SK-N-SH (cell line): ENCODE results near the gene CREG1. TPM values are rescaled to one million over a fixed set of nuclear protein-coding genes. Genes with fewer than 3 reads are reported as not detected.

ENCODE experiments used
- CTCF ChIA-PET: fragments of 300-600, 350-600 bp; formaldehyde crosslinking; extraction: SDS; loops from one replicate; lab custom pipeline; 2021; lab: Yijun Ruan, JAX
- POLR2A ChIA-PET: fragments of 350-600 bp; sonication (Branson Sonifier 250); formaldehyde crosslinking; extraction: SDS; loops from one replicate; lab custom pipeline; 2020; ENCODE audit warnings: antibody characterized with exemption, inconsistent platforms; lab: Yijun Ruan, JAX
- DNase-seq: peaks from one replicate; pipeline ENCODE4 v3.0.0; 2012
- H2AFZ ChIP-seq: fragments of 200-600 bp; sonication (generic); 2 replicates; pipeline ENCODE4 v1.8.1; 2016; ENCODE audit warnings: antibody characterized with exemption, mild to moderate bottlenecking, low read depth
- H3F3A ChIP-seq: fragments of 200-600 bp; sonication (generic); replicated peaks from 2 replicates; pipeline ENCODE3; 2016; ENCODE audit warnings: antibody characterized with exemption, mild to moderate bottlenecking; ENCODE audit not compliant: insufficient read depth
- H3K27ac ChIP-seq, 2 experiments: fragments of 200-500 bp in 1 of 2; fragments of 200-600 bp in 1 of 2; sonication (Bioruptor generic) in 1 of 2; sonication (generic), shearing (Covaris generic) in 1 of 2; 2 replicates each; pipeline versions ENCODE4 v1.5.1 to v1.6.1; 2014 to 2016; ENCODE audit warnings: low read depth in 2 of 2, inconsistent platforms in 1 of 2, low read length in 1 of 2, mild to moderate bottlenecking in 1 of 2, mixed read lengths in 1 of 2
- H3K27me3 ChIP-seq: fragments of 200-600 bp; sonication (generic), shearing (Covaris generic); 2 replicates; pipeline ENCODE4 v1.6.1; 2016; ENCODE audit warnings: mixed run types; ENCODE audit not compliant: insufficient read depth
- H3K36me3 ChIP-seq, 2 experiments: fragments of 200-500 bp in 1 of 2; fragments of 200-600 bp in 1 of 2; sonication (Bioruptor generic) in 1 of 2; sonication (generic) in 1 of 2; replicated peaks in 1 of 2; 2 replicates each; pipeline versions ENCODE3 to v1.5.1; 2014 to 2016; ENCODE audit warnings: low read length in 1 of 2, mild to moderate bottlenecking in 1 of 2; ENCODE audit not compliant: insufficient read depth in 2 of 2, control insufficient read depth in 1 of 2
- H3K4me1 ChIP-seq, 2 experiments: fragments of 200-500 bp in 1 of 2; fragments of 200-600 bp in 1 of 2; sonication (Bioruptor generic) in 1 of 2; sonication (generic), shearing (Covaris generic) in 1 of 2; 2 replicates each; pipeline versions ENCODE4 v1.5.1 to v1.6.1; 2014 to 2016; ENCODE audit warnings: low read depth in 1 of 2, low read length in 1 of 2, mixed run types in 1 of 2; ENCODE audit not compliant: insufficient read depth in 2 of 2, control insufficient read depth in 1 of 2
- H3K4me2 ChIP-seq: fragments of 200-600 bp; sonication (generic), shearing (Covaris generic); 2 replicates; pipeline ENCODE4 v1.6.1; 2017; ENCODE audit warnings: mixed run types
- H3K4me3 ChIP-seq, 2 experiments: fragments of 200-500 bp in 1 of 2; fragments of 200-600 bp in 1 of 2; sonication (Bioruptor generic) in 1 of 2; sonication (generic), shearing (Covaris generic) in 1 of 2; 2 replicates each; pipeline versions ENCODE4 v1.5.1 to v1.8.1; 2014 to 2016; ENCODE audit warnings: low read depth in 2 of 2, inconsistent platforms in 1 of 2, low read length in 1 of 2, mild to moderate bottlenecking in 1 of 2, mixed read lengths in 1 of 2, moderate library complexity in 1 of 2
- H3K79me2 ChIP-seq: fragments of 200-600 bp; sonication (generic); 2 replicates; pipeline ENCODE4 v1.8.1; 2017; ENCODE audit warnings: mild to moderate bottlenecking; ENCODE audit not compliant: insufficient read depth
- H3K9ac ChIP-seq: fragments of 200-600 bp; sonication (generic); 2 replicates; pipeline ENCODE4 v1.6.1; 2017; ENCODE audit warnings: mixed run types
- H3K9me2 ChIP-seq: fragments of 200-600 bp; sonication (generic); 2 replicates; pipeline ENCODE4 v1.6.1; 2017; ENCODE audit warnings: mixed run types
- H3K9me3 ChIP-seq: fragments of 200-600 bp; sonication (generic); 2 replicates; pipeline ENCODE4 v1.6.1; 2017; ENCODE audit warnings: mixed run types, mild to moderate bottlenecking, moderate library complexity
- H4K20me1 ChIP-seq: fragments of 200-600 bp; sonication (generic); 2 replicates; pipeline ENCODE4 v1.6.1; 2017; ENCODE audit warnings: mild to moderate bottlenecking, mixed run types; ENCODE audit not compliant: insufficient read depth
- CHD2 ChIP-seq: fragments of 150-350 bp; IDR thresholded peaks from 2 replicates; pipeline ENCODE4 v1.6.1; 2018; ENCODE audit warnings: low read length; ENCODE audit not compliant: partially characterized antibody
- CTCF ChIP-seq: fragments of 200-600 bp; sonication (generic); IDR thresholded peaks from 2 replicates; pipeline ENCODE4 v1.6.1; 2017; ENCODE audit warnings: antibody characterized with exemption, mild to moderate bottlenecking, moderate library complexity
- EP300 ChIP-seq, 2 experiments: IDR thresholded peaks; 2 replicates each; pipeline versions ENCODE4 v1.4.0 to v1.6.1; 2012; ENCODE audit warnings: borderline replicate concordance in 1 of 2, low read depth in 1 of 2, low read length in 1 of 2
- EZH2phosphoT487 ChIP-seq: fragments of 200-600 bp; sonication (generic); IDR thresholded peaks from 2 replicates; pipeline ENCODE4 v1.6.1; 2017; ENCODE audit warnings: low read depth, mixed run types, mild to moderate bottlenecking, antibody characterized with exemption, moderate library complexity, borderline replicate concordance
- FOXJ3 ChIP-seq: sonication (generic); formaldehyde crosslinking; IDR thresholded peaks from 2 replicates; pipeline ENCODE4 v1.5.1; 2020; ENCODE audit warnings: mild to moderate bottlenecking, missing genetic modification reagents
- FOXM1 ChIP-seq: IDR thresholded peaks from 2 replicates; pipeline ENCODE4 v1.4.0; 2012; ENCODE audit warnings: low read depth, mild to moderate bottlenecking
- MAX ChIP-seq: IDR thresholded peaks from 2 replicates; pipeline ENCODE4 v1.4.0; 2012; ENCODE audit warnings: low read depth
- MXI1 ChIP-seq: IDR thresholded peaks from 2 replicates; pipeline ENCODE4 v1.6.1; 2012; ENCODE audit warnings: mild to moderate bottlenecking, low read depth, low read length, improper control_type of control experiment
- NFIC ChIP-seq: IDR thresholded peaks from 2 replicates; pipeline ENCODE4 v1.4.0; 2012; ENCODE audit warnings: borderline replicate concordance
- NRF1 ChIP-seq: IDR thresholded peaks from 2 replicates; pipeline ENCODE4 v1.6.1; 2012; ENCODE audit warnings: low read depth, mild to moderate bottlenecking, low read length
- RCOR1 ChIP-seq: fragments of 150-350 bp; IDR thresholded peaks from 2 replicates; pipeline ENCODE4 v1.6.1; 2017; ENCODE audit warnings: antibody characterized with exemption, low read length
- REST ChIP-seq: IDR thresholded peaks from 2 replicates; pipeline ENCODE4 v1.6.1; 2012; ENCODE audit warnings: mild to moderate bottlenecking, low read depth, low read length, moderate library complexity
- RXRA ChIP-seq: IDR thresholded peaks from 2 replicates; pipeline ENCODE4 v1.4.0; 2012; ENCODE audit warnings: low read depth, mild to moderate bottlenecking, borderline replicate concordance
- SIN3A ChIP-seq: IDR thresholded peaks from 2 replicates; pipeline ENCODE4 v1.6.1; 2012; ENCODE audit warnings: low read depth, mild to moderate bottlenecking, low read length, moderate library complexity, borderline replicate concordance
- SMC3 ChIP-seq: IDR thresholded peaks from 2 replicates; pipeline ENCODE4 v1.6.1; 2012; ENCODE audit warnings: low read depth, low read length, improper control_type of control experiment
- TAF1 ChIP-seq: IDR thresholded peaks from 2 replicates; pipeline ENCODE4 v1.6.1; 2012; ENCODE audit warnings: low read depth, mild to moderate bottlenecking, low read length, moderate library complexity, borderline replicate concordance
- WGBS: methylation state at CpG from one replicate; pipeline ENCODE4 v1.1.6; 2017; ENCODE audit warnings: low lambda C conversion rate; 5-methylcytosine and 5-hydroxymethylcytosine counted together
- polyA plus RNA-seq, 3 experiments: library from polyadenylated mRNA; depleted of rRNA; stranded (reverse); fragments of >200 nt; gene quantifications; 2 replicates each; pipeline ENCODE4 v1.2.3, GENCODE V29; 2012
- TF ChIP-seq, protein P1 (sequence below): fragments of 150-350 bp; IDR thresholded peaks from 2 replicates; pipeline ENCODE4 v1.6.1; 2017; ENCODE audit warnings: antibody characterized with exemption, low read length, low read depth, borderline replicate concordance

CREG1 gene
- polyA plus RNA-seq, 1 of the 3 experiments (the other 2 are of a cell fraction) = 26.1 TPM

DNA sequence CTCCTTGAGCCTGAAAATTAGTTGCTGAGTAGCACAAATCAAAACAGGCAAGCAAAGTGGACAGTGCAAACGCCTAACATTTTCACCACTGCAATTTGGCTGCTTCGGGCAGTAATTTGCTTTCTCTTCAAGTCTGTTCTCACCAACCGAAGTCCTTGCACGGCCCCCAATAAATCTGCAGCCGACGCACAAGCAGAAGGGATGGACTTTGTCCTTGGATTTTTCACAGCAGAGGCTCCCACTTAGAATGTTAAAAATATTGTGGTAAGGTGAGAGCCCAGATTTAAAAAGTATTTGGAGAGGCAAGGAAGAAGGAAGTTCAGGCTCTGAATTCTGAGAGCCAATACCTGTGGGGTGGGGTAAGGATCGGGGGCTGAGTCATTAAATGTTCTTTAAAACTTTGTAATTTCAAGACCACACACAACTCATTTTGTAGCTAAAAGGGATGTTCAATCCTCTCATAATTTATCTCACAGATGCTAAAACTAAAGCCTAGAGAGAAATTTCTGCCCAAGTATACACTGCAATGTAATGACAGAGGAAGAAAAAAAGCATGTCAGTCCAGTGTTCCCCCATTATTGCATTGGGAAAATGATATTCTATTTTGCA, 41.4 kb downstream of the CREG1 start:
- H3K36me3 ChIP-seq = no peaks in the 10 kb centered on the region
- POLR2A ChIA-PET = no interaction called here
- no peak overlapping the region for H3K27ac ChIP-seq
- no peaks in the 10 kb centered on the region for H3F3A ChIP-seq
- DNase-seq = no peak
- H3K4me1 ChIP-seq = no peaks in the 10 kb centered on the region
- no peak overlapping the region for H3K9ac ChIP-seq
- TF ChIP-seq EP300 (IDR thresholded peaks at IDR 0.05; ENCODE audit: borderline replicate concordance in 1 of 2, low read depth in 1 of 2, low read length in 1 of 2) = no peak
- TF ChIP-seq FOXM1 = no peak
- TF ChIP-seq, all 33 proteins: peak for 0
- no peak overlapping the region for H3K4me3 ChIP-seq
- H3K9me3 ChIP-seq = no peaks in the 10 kb centered on the region
- H3K27me3 ChIP-seq = no peaks in the 10 kb centered on the region; the same call in 1 of the 2 replicates
- no peak overlapping the region for H3K4me2 ChIP-seq
- WGBS = 64% methylated on average over 7 of the region's 7 CpGs
- H3K79me2 ChIP-seq = no peaks in the 10 kb centered on the region
- no peaks in the 10 kb centered on the region for H4K20me1 ChIP-seq
- no peaks in the 10 kb centered on the region for H3K9me2 ChIP-seq
- CTCF ChIA-PET = no interaction called here
- H2AFZ ChIP-seq = no peak overlapping the region

DNA sequence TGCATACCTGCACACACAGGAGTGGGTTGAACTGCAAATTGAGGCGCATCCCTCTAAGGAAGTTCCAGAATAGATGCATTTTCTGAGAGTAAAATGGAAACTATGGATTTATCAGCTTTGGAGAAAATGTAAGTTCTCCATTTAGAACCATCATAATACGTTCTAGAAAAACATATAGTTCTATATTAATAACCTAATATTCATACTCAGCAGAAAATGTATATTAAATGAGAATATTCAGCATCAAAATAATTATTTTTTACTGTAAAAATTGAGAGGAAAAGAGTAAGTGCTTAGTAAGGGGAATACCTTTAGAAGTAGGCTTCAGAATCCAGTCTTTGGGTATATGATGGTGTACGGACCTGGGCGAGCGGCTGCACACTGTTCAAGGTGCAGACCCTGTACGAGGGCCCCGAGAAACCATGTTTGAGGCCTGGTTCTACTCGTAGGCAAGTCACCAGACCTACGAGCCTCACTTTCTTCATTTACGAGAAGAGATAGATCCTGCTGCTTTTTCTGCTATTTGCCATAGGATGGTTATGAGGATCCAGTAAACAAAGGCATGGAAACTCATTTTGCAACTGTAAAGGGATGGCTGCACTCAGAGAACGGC, 42.1 kb downstream of the CREG1 start:
- Histone ChIP-seq H3K4me1 (no peaks in the 10 kb centered on the region), H3K9me3 (no peaks in the 10 kb centered on the region), H3K36me3 (no peaks in the 10 kb centered on the region), H3K27ac (no peak overlapping the region), H3K9me2 (no peaks in the 10 kb centered on the region), H3K4me2 (no peak overlapping the region), H3K79me2 (no peaks in the 10 kb centered on the region), H3F3A (no peaks in the 10 kb centered on the region), H3K27me3 (no peaks in the 10 kb centered on the region; the same call in 1 of the 2 replicates), H2AFZ (no peak overlapping the region), H3K4me3 (no peak overlapping the region), H4K20me1 (no peaks in the 10 kb centered on the region), H3K9ac (no peak overlapping the region)
- no peak for DNase-seq
- CTCF ChIA-PET = no interaction called here
- POLR2A ChIA-PET = no interaction called here
- WGBS = 64% methylated on average over 11 of the region's 11 CpGs
- TF ChIP-seq CHD2 = no peak
- TF ChIP-seq MAX = no peak
- no peak for TF ChIP-seq RCOR1
- TF ChIP-seq MXI1 = no peak
- TF ChIP-seq TAF1 = no peak
- no peak for TF ChIP-seq EP300 (IDR thresholded peaks at IDR 0.05; ENCODE audit: borderline replicate concordance in 1 of 2, low read depth in 1 of 2, low read length in 1 of 2)
- TF ChIP-seq SIN3A = no peak
- no peak for TF ChIP-seq CTCF
- no peak for TF ChIP-seq SMC3
- TF ChIP-seq FOXJ3 (CRISPR knock-in tag) = no peak
- no peak for TF ChIP-seq RXRA
- TF ChIP-seq REST = no peak
- TF ChIP-seq, protein P1, sequence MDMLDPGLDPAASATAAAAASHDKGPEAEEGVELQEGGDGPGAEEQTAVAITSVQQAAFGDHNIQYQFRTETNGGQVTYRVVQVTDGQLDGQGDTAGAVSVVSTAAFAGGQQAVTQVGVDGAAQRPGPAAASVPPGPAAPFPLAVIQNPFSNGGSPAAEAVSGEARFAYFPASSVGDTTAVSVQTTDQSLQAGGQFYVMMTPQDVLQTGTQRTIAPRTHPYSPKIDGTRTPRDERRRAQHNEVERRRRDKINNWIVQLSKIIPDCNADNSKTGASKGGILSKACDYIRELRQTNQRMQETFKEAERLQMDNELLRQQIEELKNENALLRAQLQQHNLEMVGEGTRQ = no peak
- no peak for TF ChIP-seq EZH2phosphoT487
- no peak for TF ChIP-seq NRF1
- no peak for TF ChIP-seq NFIC
